GM23338 (cell line): Measurements from ENCODE around the gene NPAS3. TPM values are rescaled to one million over a fixed set of nuclear protein-coding genes. Genes with fewer than 3 reads are reported as not detected.

Experiments used
- ATAC-seq: fragments of 200-7000 bp; cut with Tn5 transposase; 3 replicates; pipeline ENCODE4 v1.9.1; 2020
- DNase-seq: peaks from one replicate; pipeline ENCODE4 v3.0.0-alpha.2; 2015; ENCODE audit warnings: low spot score
- H2AFZ ChIP-seq: fragments of 200-600 bp; sonication (generic); 2 replicates; pipeline ENCODE4 v1.8.0; 2016; ENCODE audit warnings: antibody characterized with exemption, mild to moderate bottlenecking, moderate library complexity
- H3F3A ChIP-seq: fragments of 200-600 bp; sonication (generic); replicated peaks from 2 replicates; pipeline ENCODE4 v1.8.0; 2017; ENCODE audit warnings: antibody characterized with exemption, mixed run types, low read depth
- H3K27ac ChIP-seq: fragments of 200-600 bp; sonication (generic); 2 replicates; pipeline ENCODE4 v1.6.1; 2016; ENCODE audit warnings: low read depth
- H3K27me3 ChIP-seq: fragments of 200-600 bp; sonication (generic); 2 replicates; pipeline ENCODE4 v1.8.0; 2016; ENCODE audit warnings: mild to moderate bottlenecking, mixed run types, moderate library complexity; ENCODE audit not compliant: insufficient read depth
- H3K36me3 ChIP-seq: fragments of 200-600 bp; sonication (generic); 2 replicates; pipeline ENCODE4 v1.8.0; 2016; ENCODE audit warnings: mild to moderate bottlenecking; ENCODE audit not compliant: insufficient read depth
- H3K4me1 ChIP-seq: fragments of 200-600 bp; sonication (generic); 2 replicates; pipeline ENCODE4 v1.8.0; 2016; ENCODE audit warnings: mild to moderate bottlenecking, moderate library complexity; ENCODE audit not compliant: insufficient read depth
- H3K4me2 ChIP-seq: fragments of 200-600 bp; sonication (generic); 2 replicates; pipeline ENCODE4 v1.7.1; 2017; ENCODE audit warnings: mixed run types
- H3K4me3 ChIP-seq: fragments of 200-600 bp; sonication (generic); 2 replicates; pipeline ENCODE4 v1.6.1; 2016; ENCODE audit warnings: mixed run types
- H3K79me2 ChIP-seq: fragments of 200-600 bp; sonication (generic); replicated peaks from 2 replicates; pipeline ENCODE4 v1.8.0; 2017; ENCODE audit warnings: mild to moderate bottlenecking; ENCODE audit not compliant: insufficient read depth
- H3K9me2 ChIP-seq: fragments of 200-600 bp; sonication (generic); 2 replicates; pipeline ENCODE4 v1.8.0; 2017; ENCODE audit not compliant: insufficient read depth
- H4K20me1 ChIP-seq: fragments of 200-600 bp; sonication (generic); replicated peaks from 2 replicates; pipeline ENCODE4 v1.8.0; 2017; ENCODE audit warnings: mild to moderate bottlenecking; ENCODE audit not compliant: insufficient read depth
- H3K27ac Mint-ChIP-seq: 2 replicates; pipeline ENCODE4 v1.8.0; 2020; ENCODE audit warnings: inconsistent platforms, mild to moderate bottlenecking, moderate library complexity, mixed read lengths
- H3K27me3 Mint-ChIP-seq: 3 replicates; pipeline ENCODE4 v1.8.0; 2022; ENCODE audit warnings: low read depth, mild to moderate bottlenecking, moderate library complexity, mixed read lengths, inconsistent platforms; ENCODE audit not compliant: insufficient read depth, poor library complexity
- H3K36me3 Mint-ChIP-seq: 3 replicates; pipeline ENCODE4 v1.8.0; 2021; ENCODE audit warnings: low read depth, mild to moderate bottlenecking, inconsistent platforms, moderate library complexity, mixed read lengths
- H3K4me1 Mint-ChIP-seq: 3 replicates; pipeline ENCODE4 v1.8.0; 2020; ENCODE audit warnings: mild to moderate bottlenecking, inconsistent platforms, mixed read lengths
- H3K4me3 Mint-ChIP-seq: 3 replicates; pipeline ENCODE4 v1.8.0; 2021; ENCODE audit warnings: moderate library complexity, mild to moderate bottlenecking, inconsistent platforms, mixed read lengths
- H3K9me3 Mint-ChIP-seq: 3 replicates; pipeline ENCODE4 v1.8.0; 2020; ENCODE audit warnings: moderate library complexity, mild to moderate bottlenecking, inconsistent platforms, mixed read lengths
- CREB1 ChIP-seq: fragments of 250-450 bp; sonication (Bioruptor Pico); IDR thresholded peaks from 2 replicates; pipeline ENCODE4 v1.5.0; 2020; ENCODE audit warnings: low read depth, mild to moderate bottlenecking, moderate library complexity
- EZH2 ChIP-seq: fragments of 200-600 bp; sonication (generic); IDR thresholded peaks from one replicate; pipeline ENCODE4 v1.8.0; 2017; ENCODE audit warnings: antibody characterized with exemption, mild to moderate bottlenecking, low read depth; ENCODE audit not compliant: unreplicated experiment
- EZH2phosphoT487 ChIP-seq: fragments of 200-600 bp; sonication (generic); IDR thresholded peaks from one replicate; pipeline ENCODE4 v1.8.1; 2018; ENCODE audit warnings: antibody characterized with exemption; ENCODE audit not compliant: unreplicated experiment
- JUNB ChIP-seq: IDR thresholded peaks from one replicate; pipeline ENCODE4 v1.6.1; 2016; ENCODE audit warnings: antibody characterized with exemption; ENCODE audit not compliant: unreplicated experiment
- NANOG ChIP-seq: IDR thresholded peaks from 2 replicates; pipeline ENCODE4 v1.6.1; 2016; ENCODE audit warnings: antibody characterized with exemption, borderline replicate concordance
- POLR2AphosphoS5 ChIP-seq: IDR thresholded peaks from 2 replicates; pipeline ENCODE4 v1.6.1; 2016; ENCODE audit warnings: antibody characterized with exemption, low read depth
- STAT1 ChIP-seq: IDR thresholded peaks from one replicate; pipeline ENCODE4 v1.6.1; 2016; ENCODE audit warnings: antibody characterized with exemption; ENCODE audit not compliant: unreplicated experiment
- ZNF114 ChIP-seq: fragments of 250-450 bp; sonication (Bioruptor Pico); IDR thresholded peaks from 2 replicates; pipeline ENCODE4 v1.5.0; 2020; ENCODE audit warnings: mild to moderate bottlenecking, moderate library complexity
- ZNF331 ChIP-seq: fragments of 250-450 bp; sonication (Bioruptor Pico); IDR thresholded peaks from 2 replicates; pipeline ENCODE4 v1.5.0; 2020; ENCODE audit warnings: low read depth, mild to moderate bottlenecking, moderate library complexity
- polyA plus RNA-seq: library from polyadenylated mRNA; unstranded; fragments of >200 nt; fragmentation: Nextera tagmentation; extraction: Ambion mirVana; gene quantifications from 2 replicates; pipeline ENCODE4 v1.2.1, GENCODE V29; 2016
- total RNA-seq: library from RNA; depleted of rRNA; stranded (reverse); fragments of >200 nt; shearing (Covaris generic); gene quantifications from 2 replicates; pipeline ENCODE4 v1.2.3, GENCODE V29; 2014
- TF ChIP-seq, protein P1 (sequence below), 2 experiments: fragments of 200-600 bp in 1 of 2; sonication (generic) in 1 of 2; conservative IDR thresholded peaks; 2 replicates each; pipeline versions ENCODE4 v1.5.1 to v1.6.1; 2016 to 2017; ENCODE audit warnings: antibody characterized with exemption in 2 of 2, low read depth in 2 of 2, mild to moderate bottlenecking in 2 of 2, moderate library complexity in 1 of 2
- TF ChIP-seq, protein P2 (sequence below): IDR thresholded peaks from one replicate; pipeline ENCODE4 v1.6.1; 2018; ENCODE audit warnings: antibody characterized with exemption; ENCODE audit not compliant: unreplicated experiment
- TF ChIP-seq, protein P3 (sequence below): IDR thresholded peaks from 2 replicates; pipeline ENCODE4 v1.6.1; 2016; ENCODE audit warnings: antibody characterized with exemption

Gene NPAS3
- total and polyA plus RNA-seq, 2 experiments from 2014 or later: 0.17 to 0.19 TPM

DNA sequence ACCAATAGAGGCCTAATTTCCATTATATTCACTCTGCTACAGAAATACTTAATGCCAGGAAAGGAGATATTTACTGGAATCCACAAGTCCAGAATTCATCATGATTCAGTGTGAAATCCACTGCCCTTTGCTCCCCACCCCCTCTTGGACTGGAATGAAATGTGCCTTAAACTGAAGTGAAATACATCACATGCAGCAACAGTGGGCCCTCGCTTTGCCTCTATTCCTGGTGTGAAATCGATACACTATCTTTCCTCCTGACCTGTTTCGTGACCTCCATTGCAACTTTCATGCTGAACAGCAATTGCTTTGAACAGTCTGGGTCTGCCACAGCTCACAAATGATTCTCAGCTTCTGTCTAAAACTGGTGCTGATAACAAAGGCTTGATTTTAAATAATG is 100.6 kb downstream of the NPAS3 start (continued):
- TF ChIP-seq, protein P1, sequence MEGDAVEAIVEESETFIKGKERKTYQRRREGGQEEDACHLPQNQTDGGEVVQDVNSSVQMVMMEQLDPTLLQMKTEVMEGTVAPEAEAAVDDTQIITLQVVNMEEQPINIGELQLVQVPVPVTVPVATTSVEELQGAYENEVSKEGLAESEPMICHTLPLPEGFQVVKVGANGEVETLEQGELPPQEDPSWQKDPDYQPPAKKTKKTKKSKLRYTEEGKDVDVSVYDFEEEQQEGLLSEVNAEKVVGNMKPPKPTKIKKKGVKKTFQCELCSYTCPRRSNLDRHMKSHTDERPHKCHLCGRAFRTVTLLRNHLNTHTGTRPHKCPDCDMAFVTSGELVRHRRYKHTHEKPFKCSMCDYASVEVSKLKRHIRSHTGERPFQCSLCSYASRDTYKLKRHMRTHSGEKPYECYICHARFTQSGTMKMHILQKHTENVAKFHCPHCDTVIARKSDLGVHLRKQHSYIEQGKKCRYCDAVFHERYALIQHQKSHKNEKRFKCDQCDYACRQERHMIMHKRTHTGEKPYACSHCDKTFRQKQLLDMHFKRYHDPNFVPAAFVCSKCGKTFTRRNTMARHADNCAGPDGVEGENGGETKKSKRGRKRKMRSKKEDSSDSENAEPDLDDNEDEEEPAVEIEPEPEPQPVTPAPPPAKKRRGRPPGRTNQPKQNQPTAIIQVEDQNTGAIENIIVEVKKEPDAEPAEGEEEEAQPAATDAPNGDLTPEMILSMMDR (conservative IDR thresholded peaks at IDR 0.05; ENCODE audit: low read depth in 2 of 2): no peak
- TF ChIP-seq EZH2phosphoT487 (no peak), POLR2AphosphoS5 (no peak), STAT1 (no peak), EZH2 (no peak), NANOG (no peak), JUNB (no peak), ZNF331 (CRISPR knock-in tag) (no peak), ZNF114 (CRISPR knock-in tag) (no peak)
- TF ChIP-seq, protein P2, sequence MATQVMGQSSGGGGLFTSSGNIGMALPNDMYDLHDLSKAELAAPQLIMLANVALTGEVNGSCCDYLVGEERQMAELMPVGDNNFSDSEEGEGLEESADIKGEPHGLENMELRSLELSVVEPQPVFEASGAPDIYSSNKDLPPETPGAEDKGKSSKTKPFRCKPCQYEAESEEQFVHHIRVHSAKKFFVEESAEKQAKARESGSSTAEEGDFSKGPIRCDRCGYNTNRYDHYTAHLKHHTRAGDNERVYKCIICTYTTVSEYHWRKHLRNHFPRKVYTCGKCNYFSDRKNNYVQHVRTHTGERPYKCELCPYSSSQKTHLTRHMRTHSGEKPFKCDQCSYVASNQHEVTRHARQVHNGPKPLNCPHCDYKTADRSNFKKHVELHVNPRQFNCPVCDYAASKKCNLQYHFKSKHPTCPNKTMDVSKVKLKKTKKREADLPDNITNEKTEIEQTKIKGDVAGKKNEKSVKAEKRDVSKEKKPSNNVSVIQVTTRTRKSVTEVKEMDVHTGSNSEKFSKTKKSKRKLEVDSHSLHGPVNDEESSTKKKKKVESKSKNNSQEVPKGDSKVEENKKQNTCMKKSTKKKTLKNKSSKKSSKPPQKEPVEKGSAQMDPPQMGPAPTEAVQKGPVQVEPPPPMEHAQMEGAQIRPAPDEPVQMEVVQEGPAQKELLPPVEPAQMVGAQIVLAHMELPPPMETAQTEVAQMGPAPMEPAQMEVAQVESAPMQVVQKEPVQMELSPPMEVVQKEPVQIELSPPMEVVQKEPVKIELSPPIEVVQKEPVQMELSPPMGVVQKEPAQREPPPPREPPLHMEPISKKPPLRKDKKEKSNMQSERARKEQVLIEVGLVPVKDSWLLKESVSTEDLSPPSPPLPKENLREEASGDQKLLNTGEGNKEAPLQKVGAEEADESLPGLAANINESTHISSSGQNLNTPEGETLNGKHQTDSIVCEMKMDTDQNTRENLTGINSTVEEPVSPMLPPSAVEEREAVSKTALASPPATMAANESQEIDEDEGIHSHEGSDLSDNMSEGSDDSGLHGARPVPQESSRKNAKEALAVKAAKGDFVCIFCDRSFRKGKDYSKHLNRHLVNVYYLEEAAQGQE: no peak

DNA sequence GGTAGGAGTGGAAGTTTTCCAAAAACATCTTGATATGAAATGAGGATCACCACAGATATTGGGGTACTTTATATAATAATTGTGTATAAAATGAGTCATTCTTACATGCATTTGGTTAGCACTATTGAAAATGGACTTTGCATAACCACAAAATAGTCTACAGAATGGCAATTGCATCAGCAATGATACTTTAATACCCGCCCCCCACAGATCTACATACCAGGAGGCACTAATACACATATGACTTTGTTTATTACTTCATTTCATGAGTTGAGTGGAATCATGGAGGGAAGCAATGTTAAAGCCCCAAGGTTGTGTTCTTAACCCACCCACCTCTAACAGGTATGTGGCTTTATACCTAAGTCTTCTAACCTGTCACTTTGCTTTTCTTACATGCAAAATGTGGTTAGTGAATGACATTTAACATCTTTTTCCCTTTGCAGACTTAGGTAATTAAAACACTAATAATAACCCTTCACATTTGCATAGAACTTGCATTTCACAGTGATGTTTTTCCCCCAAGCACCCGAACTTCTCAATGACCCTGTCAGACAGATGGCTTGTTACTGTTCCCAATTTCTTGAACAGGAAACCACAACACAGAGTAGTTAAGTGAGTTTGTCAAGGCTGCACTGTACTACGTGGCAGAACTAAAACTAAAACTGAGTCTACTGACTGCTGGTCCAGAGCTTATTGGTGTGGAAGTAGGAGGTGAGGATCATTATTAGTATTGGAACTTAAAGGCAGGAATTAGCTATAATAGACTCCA is 101.9 kb downstream of the NPAS3 start:
- Histone ChIP-seq H3K4me3 (no peak overlapping the region), H3K79me2 (no peaks in the 10 kb centered on the region), H4K20me1 (no peaks in the 10 kb centered on the region), H3K9me2 (no peaks in the 10 kb centered on the region), H3K4me1 (no peaks in the 10 kb centered on the region), H3K36me3 (no peaks in the 10 kb centered on the region), H3K27ac (no peak overlapping the region), H2AFZ (no peak overlapping the region), H3K27me3 (no peaks in the 10 kb centered on the region), H3F3A (no peaks in the 10 kb centered on the region), H3K4me2 (no peak overlapping the region)
- Mint-ChIP-seq H3K36me3 (peaks cover 12% of the 10 kb centered on the region; the same call in 2 of the 3 replicates), H3K4me3 (no peak overlapping the region), H3K9me3 (peaks cover 10% of the 10 kb centered on the region), H3K27ac (no peak overlapping the region), H3K27me3 (no peaks in the 10 kb centered on the region), H3K4me1 (no peaks in the 10 kb centered on the region)
- ATAC-seq (no peak), DNase-seq (no peak)
- TF ChIP-seq JUNB (no peak), STAT1 (no peak), POLR2AphosphoS5 (no peak), EZH2 (no peak), ZNF114 (CRISPR knock-in tag) (no peak), EZH2phosphoT487 (no peak), CREB1 (CRISPR knock-in tag) (no peak)
- TF ChIP-seq, protein P1 (conservative IDR thresholded peaks at IDR 0.05; ENCODE audit: low read depth in 2 of 2): no peak
- TF ChIP-seq, protein P2: no peak
- TF ChIP-seq, protein P3, sequence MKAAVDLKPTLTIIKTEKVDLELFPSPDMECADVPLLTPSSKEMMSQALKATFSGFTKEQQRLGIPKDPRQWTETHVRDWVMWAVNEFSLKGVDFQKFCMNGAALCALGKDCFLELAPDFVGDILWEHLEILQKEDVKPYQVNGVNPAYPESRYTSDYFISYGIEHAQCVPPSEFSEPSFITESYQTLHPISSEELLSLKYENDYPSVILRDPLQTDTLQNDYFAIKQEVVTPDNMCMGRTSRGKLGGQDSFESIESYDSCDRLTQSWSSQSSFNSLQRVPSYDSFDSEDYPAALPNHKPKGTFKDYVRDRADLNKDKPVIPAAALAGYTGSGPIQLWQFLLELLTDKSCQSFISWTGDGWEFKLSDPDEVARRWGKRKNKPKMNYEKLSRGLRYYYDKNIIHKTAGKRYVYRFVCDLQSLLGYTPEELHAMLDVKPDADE: no peak
